Colonic mucosa (tissue), 4 donors: ENCODE results near the gene RGS16. TPM values are rescaled to one million over a fixed set of nuclear protein-coding genes. Genes with fewer than 3 reads are reported as not detected.

Source experiments
- DNase-seq: peaks from one replicate; pipeline ENCODE4 v3.0.0-alpha.2; 2020
- H3K27ac ChIP-seq: fragments of 200-600 bp; one replicate; pipeline ENCODE4 v1.8.0; 2021
- H3K27me3 ChIP-seq: fragments of 200-600 bp; one replicate; pipeline ENCODE4 v1.8.0; 2021
- H3K36me3 ChIP-seq: fragments of 200-600 bp; one replicate; pipeline ENCODE4 v1.8.0; 2021
- H3K4me1 ChIP-seq: fragments of 200-600 bp; one replicate; pipeline ENCODE4 v1.8.0; 2021; ENCODE audit warnings: mild to moderate bottlenecking
- H3K4me3 ChIP-seq: fragments of 200-600 bp; one replicate; pipeline ENCODE4 v1.8.0; 2021
- H3K9ac ChIP-seq, 2 donors: one replicate each; pipeline ENCODE4 v1.7.0; 2013; ENCODE audit warnings: control low read depth in 2 of 2, low read depth in 2 of 2, low read length in 2 of 2
- H3K9me3 ChIP-seq: fragments of 200-600 bp; one replicate; pipeline ENCODE4 v1.8.0; 2021
- CTCF ChIP-seq: fragments of 200-600 bp; IDR thresholded peaks from one replicate; pipeline ENCODE4 v1.8.0; 2022; ENCODE audit warnings: antibody characterized with exemption, mild to moderate bottlenecking
- intact Hi-C: fragments of 100-400 bp; cut with DNase I; formaldehyde crosslinking; loops from one replicate; pipeline ENCODE4 v1.14.1; 2022
- total RNA-seq, 2 donors: library from RNA; stranded (reverse); fragmentation: NEBNext Ultra II Directional in 1 of 2; extraction: Animal tissue kit (Norgen Biotek cat#: 25700) in 1 of 2; gene quantifications; one replicate each; pipeline ENCODE4 v1.2.1, GENCODE V29; 2021
- donor health status: healthy.
- donor health status: DM: no; HTN: no; CAD: no.
- donor health status: DM: no; HTN: no; CAD: no.

RGS16 gene
- total RNA-seq, 2 donors from 2014 or later = 0.77 to 1.6 TPM

- H3K4me1 ChIP-seq = no peaks in the 10 kb centered on the region
- no peaks in the 10 kb centered on the region for H3K36me3 ChIP-seq
- no peaks in the 10 kb centered on the region for H3K9me3 ChIP-seq
- no peak overlapping the region for H3K9ac ChIP-seq
- intact Hi-C loops = no loop called here
- no peak for TF ChIP-seq CTCF
- no peaks in the 10 kb centered on the region for H3K27me3 ChIP-seq
- H3K27ac ChIP-seq = no peak overlapping the region
- no peak overlapping the region for H3K4me3 ChIP-seq
- DNase-seq = no peak
Observed at GRCh38 chr1:182600745-182601415, 3.3 kb downstream of the RGS16 start.

GRCh38 chr1:182600036-182600713 lies 4.0 kb downstream of the RGS16 start:
- Histone ChIP-seq H3K27ac (no peak overlapping the region), H3K4me1 (no peaks in the 10 kb centered on the region), H3K27me3 (no peaks in the 10 kb centered on the region), H3K9me3 (no peaks in the 10 kb centered on the region), H3K4me3 (no peak overlapping the region), H3K36me3 (no peaks in the 10 kb centered on the region), H3K9ac (no peak overlapping the region)
- no peak for TF ChIP-seq CTCF
- no peak for DNase-seq
- intact Hi-C loops = no loop called here

GRCh38 chr1:182599339-182599738 lies 4.8 kb downstream of the RGS16 start:
- H3K36me3 ChIP-seq = no peaks in the 10 kb centered on the region
- no peak overlapping the region for H3K9ac ChIP-seq
- no peak for DNase-seq
- H3K4me3 ChIP-seq = no peak overlapping the region
- no peaks in the 10 kb centered on the region for H3K27me3 ChIP-seq
- intact Hi-C loops = loop anchor here (10.0 kb wide), 1 partner anchor 515 kb away; no protein-coding TSS in a partner anchor
- no peak overlapping the region for H3K27ac ChIP-seq
- no peaks in the 10 kb centered on the region for H3K9me3 ChIP-seq
- TF ChIP-seq CTCF = peak; percentile 12
- no peaks in the 10 kb centered on the region for H3K4me1 ChIP-seq

GRCh38 chr1:182598296-182598695 lies 5.9 kb downstream of the RGS16 start:
- H3K9ac ChIP-seq = no peak overlapping the region
- H3K27me3 ChIP-seq = no peaks in the 10 kb centered on the region
- no peak overlapping the region for H3K4me3 ChIP-seq
- intact Hi-C loops = loop anchor here (10.0 kb wide), 1 partner anchor 513 kb away; no protein-coding TSS in a partner anchor
- DNase-seq = no peak
- no peak for TF ChIP-seq CTCF
- H3K4me1 ChIP-seq = no peaks in the 10 kb centered on the region
- no peak overlapping the region for H3K27ac ChIP-seq
- H3K9me3 ChIP-seq = no peaks in the 10 kb centered on the region
- no peaks in the 10 kb centered on the region for H3K36me3 ChIP-seq

- no peak for TF ChIP-seq CTCF
- no peak overlapping the region for H3K9ac ChIP-seq
- no peaks in the 10 kb centered on the region for H3K9me3 ChIP-seq
- DNase-seq = no peak
- no peaks in the 10 kb centered on the region for H3K36me3 ChIP-seq
- intact Hi-C loops = loop anchor here (10.0 kb wide), 1 partner anchor 512 kb away; no protein-coding TSS in a partner anchor
- H3K4me3 ChIP-seq = no peak overlapping the region
- no peaks in the 10 kb centered on the region for H3K4me1 ChIP-seq
- H3K27me3 ChIP-seq = no peaks in the 10 kb centered on the region
- no peak overlapping the region for H3K27ac ChIP-seq
Observed at GRCh38 chr1:182596934-182597333, 7.3 kb downstream of the RGS16 start.
